ENCODE measurements around the gene DDN.
A peak's percentile ranks its signal among the peaks of the same experiment; 100 is the strongest.

Gene DDN

DNA sequence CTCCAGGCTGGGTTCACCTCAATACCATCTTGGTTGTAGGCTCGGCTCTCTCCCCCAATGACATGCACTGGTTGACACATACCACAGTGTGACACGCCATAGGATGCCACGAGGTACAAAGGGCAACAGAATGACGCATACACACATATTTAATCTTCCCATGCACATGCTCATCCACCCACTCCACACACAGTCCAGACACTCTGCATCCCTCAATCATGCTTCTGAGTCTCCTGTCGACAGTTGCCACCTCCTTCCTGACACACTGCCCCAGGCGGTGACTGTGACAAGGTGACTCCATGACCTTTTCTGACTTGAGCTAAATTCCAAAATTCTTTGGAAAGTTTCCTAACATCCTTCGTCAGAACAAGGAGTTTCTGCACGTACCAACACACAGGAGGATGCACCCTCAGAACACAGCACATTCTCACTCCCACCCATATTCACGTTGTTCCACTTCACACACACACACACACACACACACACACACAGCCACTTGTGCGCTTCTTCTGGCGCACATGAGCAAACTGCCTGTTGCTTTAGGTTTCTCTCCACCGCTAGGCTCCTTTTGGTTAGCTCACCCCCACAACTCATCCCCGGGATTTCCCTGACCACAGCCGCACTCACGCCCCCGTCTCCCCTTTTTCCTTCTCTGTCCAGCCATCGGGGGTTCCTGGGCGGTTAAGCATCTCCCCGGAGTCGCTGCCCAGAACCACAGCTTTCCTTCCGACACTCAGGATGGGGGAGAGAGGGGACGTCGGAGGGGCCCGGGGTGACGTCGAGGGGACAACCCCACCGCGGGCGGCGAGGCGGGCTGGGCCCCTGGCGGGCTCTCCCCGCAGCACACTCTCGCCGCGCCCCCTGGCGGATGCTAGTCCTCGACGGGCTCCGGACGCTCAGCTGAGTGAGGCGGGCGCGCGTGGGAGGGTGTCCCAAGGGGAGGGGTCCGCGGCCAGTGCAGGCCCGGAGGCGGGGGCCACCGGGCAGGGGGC lies 21.6 kb downstream of the DDN start:
- Histone ChIP-seq H3K4me3 (ENCODE audit: low read length) (no peak overlapping the region), H3K27ac (ENCODE audit: low read depth, low read length) (no peak overlapping the region), H2BK5ac (ENCODE audit: low read length) (no peak overlapping the region), H3K36me3 (ENCODE audit: control insufficient read depth, insufficient read depth, low read length) (no peaks in the 10 kb centered on the region), H3K9ac (ENCODE audit: low read length) (no peak overlapping the region), H3K4me2 (ENCODE audit: low read length) (no peak overlapping the region), H4K5ac (ENCODE audit: low read length) (no peak overlapping the region), H3K4ac (ENCODE audit: low read depth, low read length) (no peak overlapping the region), H3K18ac (ENCODE audit: low read length) (no peak overlapping the region), H2AK5ac (ENCODE audit: low read length) (no peak overlapping the region), H3K4me1 (ENCODE audit: control insufficient read depth, low read depth, low read length) (no peaks in the 10 kb centered on the region), H2BK15ac (replicated peaks; ENCODE audit: low read depth) (no peak overlapping the region), H3K27me3 (ENCODE audit: insufficient read depth, low read length, poor library complexity) (peaks cover 79% of the 10 kb centered on the region), H3K23ac (ENCODE audit: low read length) (no peak overlapping the region), H3K79me2 (ENCODE audit: control insufficient read depth, insufficient read depth, low read length) (no peaks in the 10 kb centered on the region), H3K56ac (ENCODE audit: low read length) (no peak overlapping the region), H4K8ac (ENCODE audit: low read depth, low read length) (no peak overlapping the region), H2BK120ac (ENCODE audit: low read depth, low read length) (no peak overlapping the region), H3K79me1 (ENCODE audit: low read length) (no peaks in the 10 kb centered on the region)
- DNase-seq = no peak
- no CpG with 5 or more reads among the region's 50 CpGs for WGBS (ENCODE audit: extremely low coverage, insufficient coverage, low lambda C conversion rate)

DNA sequence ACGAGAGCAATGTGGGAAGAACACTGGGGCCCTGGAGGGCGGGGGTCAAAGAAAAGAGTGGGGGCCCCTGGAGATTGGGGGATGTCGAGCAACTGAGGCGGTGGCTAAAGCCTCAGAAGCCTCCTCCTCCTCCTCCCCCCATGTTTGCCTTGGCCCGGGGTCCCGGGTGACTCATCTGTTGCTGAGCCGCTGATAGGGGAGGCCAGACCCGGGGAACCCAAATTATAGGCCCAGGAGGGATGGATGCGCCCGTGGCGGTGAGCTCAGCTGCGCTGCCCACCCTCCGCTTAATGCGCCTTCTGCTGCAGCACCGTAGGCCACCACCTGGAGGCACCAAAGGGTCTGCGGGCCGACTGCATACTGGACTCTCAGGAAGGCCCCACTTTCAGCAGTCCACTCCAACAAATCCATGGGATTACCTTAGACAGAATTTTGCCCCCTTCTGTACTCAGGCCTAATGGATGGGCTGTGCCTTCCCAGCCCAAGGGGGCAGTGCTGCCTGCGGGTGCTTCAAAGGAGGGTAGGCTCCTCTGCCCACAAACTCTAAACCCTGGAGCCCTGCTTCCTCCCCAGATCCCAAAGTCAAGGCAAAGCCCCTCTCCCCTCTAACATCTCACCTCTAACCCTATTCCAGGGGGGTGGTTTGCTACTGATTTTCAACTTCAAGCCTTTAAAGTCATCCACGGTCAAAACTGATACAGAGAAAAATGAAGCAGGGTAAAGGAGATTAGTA lies 25.1 kb downstream of the DDN start:
- DNase-seq = no peak
- peaks cover 73% of the 10 kb centered on the region for H3K27me3 ChIP-seq (ENCODE audit: insufficient read depth, low read length, poor library complexity)
- H3K36me3 ChIP-seq (ENCODE audit: control insufficient read depth, insufficient read depth, low read length) = no peaks in the 10 kb centered on the region

DNA sequence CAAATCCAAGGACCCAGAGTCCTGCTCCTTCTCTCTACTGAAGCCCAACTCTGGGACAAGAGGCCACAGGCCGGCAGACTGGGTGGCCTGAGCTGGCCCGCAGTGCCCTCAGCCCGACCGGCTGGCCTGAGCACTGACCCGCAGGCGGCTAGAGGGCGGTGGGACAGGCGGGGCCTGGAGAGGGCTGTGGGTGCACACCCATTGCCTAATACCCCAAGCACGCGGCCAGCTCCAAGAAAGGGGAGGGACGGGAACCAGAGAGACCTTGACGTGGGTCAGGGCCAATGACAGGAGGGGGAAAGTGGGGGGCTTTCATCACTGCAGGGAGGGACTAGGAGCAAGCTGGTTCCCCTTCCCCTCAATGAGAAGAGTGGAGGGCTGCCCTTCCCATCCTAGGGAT lies 25.6 kb downstream of the DDN start:
- no peak for DNase-seq
- H3K27ac ChIP-seq (ENCODE audit: low read depth, low read length) = no peak overlapping the region

More for the DNA sequence above, 25.1 kb downstream of the DDN start:
- no CpG with 5 or more reads among the region's 19 CpGs for WGBS (ENCODE audit: extremely low coverage, insufficient coverage, low lambda C conversion rate)
- H2BK120ac ChIP-seq (ENCODE audit: low read depth, low read length) = no peak overlapping the region
- H4K5ac ChIP-seq (ENCODE audit: low read length) = no peak overlapping the region
- no peak overlapping the region for H3K18ac ChIP-seq (ENCODE audit: low read length)
- no peak overlapping the region for H3K4me3 ChIP-seq (ENCODE audit: low read length)
- no peak overlapping the region for H3K27ac ChIP-seq (ENCODE audit: low read depth, low read length)
- H3K23ac ChIP-seq (ENCODE audit: low read length) = no peak overlapping the region
- H3K4me1 ChIP-seq (ENCODE audit: control insufficient read depth, low read depth, low read length) = no peaks in the 10 kb centered on the region
- no peak overlapping the region for H3K4ac ChIP-seq (ENCODE audit: low read depth, low read length)
- no peaks in the 10 kb centered on the region for H3K79me1 ChIP-seq (ENCODE audit: low read length)
- H2BK5ac ChIP-seq (ENCODE audit: low read length) = no peak overlapping the region
- H3K4me2 ChIP-seq (ENCODE audit: low read length) = no peak overlapping the region
- H4K8ac ChIP-seq (ENCODE audit: low read depth, low read length) = no peak overlapping the region
- no peak overlapping the region for H3K9ac ChIP-seq (ENCODE audit: low read length)
- H3K79me2 ChIP-seq (ENCODE audit: control insufficient read depth, insufficient read depth, low read length) = no peaks in the 10 kb centered on the region
- no peak overlapping the region for H2BK15ac ChIP-seq (replicated peaks; ENCODE audit: low read depth)
- no peak overlapping the region for H3K56ac ChIP-seq (ENCODE audit: low read length)
- no peak overlapping the region for H2AK5ac ChIP-seq (ENCODE audit: low read length)

DNA sequence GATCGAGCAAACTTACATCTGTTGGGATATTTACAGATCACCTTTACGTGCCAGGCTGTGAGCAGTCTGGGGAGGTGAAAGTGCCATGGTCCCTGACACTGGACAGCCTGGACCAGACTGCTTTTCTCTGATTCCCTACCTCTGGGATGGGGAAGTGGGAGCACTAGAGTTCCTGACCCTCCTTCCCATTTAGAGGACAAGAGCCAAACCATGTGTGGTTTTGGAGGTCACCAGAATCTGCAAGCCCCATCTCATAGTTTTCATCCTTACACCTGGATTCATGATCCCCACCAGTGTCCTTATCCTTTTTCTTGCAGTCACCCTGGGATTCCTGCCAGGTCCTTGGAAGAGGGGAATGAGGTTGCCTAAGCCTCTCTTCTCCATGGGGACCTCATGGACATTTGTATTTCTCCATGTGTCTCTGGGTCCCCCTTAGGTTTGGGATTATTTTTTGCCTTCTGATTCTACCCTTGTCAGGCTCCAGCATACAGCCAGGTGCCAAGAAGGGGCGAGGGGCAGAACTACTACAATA lies 26.2 kb downstream of the DDN start:
- no peak overlapping the region for H3K56ac ChIP-seq (ENCODE audit: low read length)
- no peaks in the 10 kb centered on the region for H3K79me1 ChIP-seq (ENCODE audit: low read length)
- no CpG with 5 or more reads among the region's 3 CpGs for WGBS (ENCODE audit: extremely low coverage, insufficient coverage, low lambda C conversion rate)
- H3K23ac ChIP-seq (ENCODE audit: low read length) = no peak overlapping the region
- no peak for DNase-seq
- no peak overlapping the region for H4K8ac ChIP-seq (ENCODE audit: low read depth, low read length)
- H3K4me2 ChIP-seq (ENCODE audit: low read length) = no peak overlapping the region
- no peak overlapping the region for H3K27ac ChIP-seq (ENCODE audit: low read depth, low read length)
- H3K9ac ChIP-seq (ENCODE audit: low read length) = no peak overlapping the region
- H3K27me3 ChIP-seq (ENCODE audit: insufficient read depth, low read length, poor library complexity) = peaks cover 67% of the 10 kb centered on the region
- H3K36me3 ChIP-seq (ENCODE audit: control insufficient read depth, insufficient read depth, low read length) = no peaks in the 10 kb centered on the region
- no peak overlapping the region for H4K5ac ChIP-seq (ENCODE audit: low read length)
- H2BK120ac ChIP-seq (ENCODE audit: low read depth, low read length) = no peak overlapping the region
- H3K4me1 ChIP-seq (ENCODE audit: control insufficient read depth, low read depth, low read length) = no peaks in the 10 kb centered on the region
- no peaks in the 10 kb centered on the region for H3K79me2 ChIP-seq (ENCODE audit: control insufficient read depth, insufficient read depth, low read length)
- no peak overlapping the region for H2BK5ac ChIP-seq (ENCODE audit: low read length)
- no peak overlapping the region for H3K18ac ChIP-seq (ENCODE audit: low read length)
- H3K4me3 ChIP-seq (ENCODE audit: low read length) = no peak overlapping the region
- H2BK15ac ChIP-seq (replicated peaks; ENCODE audit: low read depth) = no peak overlapping the region
- H2AK5ac ChIP-seq (ENCODE audit: low read length) = no peak overlapping the region
- H3K4ac ChIP-seq (ENCODE audit: low read depth, low read length) = no peak overlapping the region

More for the DNA sequence above, 25.6 kb downstream of the DDN start:
- Histone ChIP-seq H4K5ac (ENCODE audit: low read length) (no peak overlapping the region), H3K56ac (ENCODE audit: low read length) (no peak overlapping the region), H3K4me3 (ENCODE audit: low read length) (no peak overlapping the region), H4K8ac (ENCODE audit: low read depth, low read length) (no peak overlapping the region), H3K36me3 (ENCODE audit: control insufficient read depth, insufficient read depth, low read length) (no peaks in the 10 kb centered on the region), H3K79me1 (ENCODE audit: low read length) (no peaks in the 10 kb centered on the region), H3K79me2 (ENCODE audit: control insufficient read depth, insufficient read depth, low read length) (no peaks in the 10 kb centered on the region), H2AK5ac (ENCODE audit: low read length) (no peak overlapping the region), H3K4me2 (ENCODE audit: low read length) (no peak overlapping the region), H3K27me3 (ENCODE audit: insufficient read depth, low read length, poor library complexity) (peaks cover 71% of the 10 kb centered on the region), H3K18ac (ENCODE audit: low read length) (no peak overlapping the region), H3K4ac (ENCODE audit: low read depth, low read length) (no peak overlapping the region), H2BK120ac (ENCODE audit: low read depth, low read length) (no peak overlapping the region), H2BK15ac (replicated peaks; ENCODE audit: low read depth) (no peak overlapping the region), H3K23ac (ENCODE audit: low read length) (no peak overlapping the region), H3K9ac (ENCODE audit: low read length) (no peak overlapping the region), H2BK5ac (ENCODE audit: low read length) (no peak overlapping the region), H3K4me1 (ENCODE audit: control insufficient read depth, low read depth, low read length) (no peaks in the 10 kb centered on the region)
- no CpG with 5 or more reads among the region's 12 CpGs for WGBS (ENCODE audit: extremely low coverage, insufficient coverage, low lambda C conversion rate)

DNA sequence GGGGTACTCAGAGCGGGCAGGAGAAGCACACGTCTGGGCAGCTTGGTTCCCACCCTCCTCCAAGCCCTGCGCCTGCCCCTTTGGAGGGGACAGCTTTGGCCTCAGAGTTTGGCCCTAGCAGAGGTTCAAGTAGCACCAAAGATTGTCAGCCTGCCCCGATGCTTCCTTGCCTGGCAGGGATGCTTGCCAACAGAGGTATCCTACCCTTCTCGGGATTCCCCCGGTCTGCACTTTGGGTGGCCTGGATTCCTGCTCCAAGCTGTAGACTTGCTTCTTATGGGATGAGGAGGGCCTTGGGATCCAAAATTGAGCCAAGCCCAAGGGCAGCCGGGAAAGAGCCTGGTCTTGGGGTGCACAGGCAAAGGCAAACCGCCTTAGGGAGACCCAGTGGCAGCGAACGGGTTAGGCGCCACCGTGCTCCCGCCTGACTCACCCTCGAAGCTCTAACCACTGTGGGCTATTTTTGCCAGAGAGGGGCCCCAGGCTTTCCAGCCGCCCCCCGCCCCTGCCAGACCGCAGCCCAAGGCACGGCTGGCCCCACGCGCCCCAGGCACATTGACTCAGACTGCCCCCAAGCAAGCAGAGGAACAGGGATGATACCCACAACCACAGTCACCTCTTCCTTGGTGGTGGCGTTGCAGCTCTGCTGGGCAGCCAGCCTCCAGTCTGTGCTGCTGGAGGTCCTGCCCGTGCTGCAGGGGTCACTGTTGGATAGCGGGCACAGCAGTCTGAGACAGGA lies 26.8 kb downstream of the DDN start:
- Histone ChIP-seq H3K56ac (ENCODE audit: low read length) (no peak overlapping the region), H4K8ac (ENCODE audit: low read depth, low read length) (no peak overlapping the region), H3K79me1 (ENCODE audit: low read length) (no peaks in the 10 kb centered on the region), H3K4ac (ENCODE audit: low read depth, low read length) (no peak overlapping the region), H4K5ac (ENCODE audit: low read length) (no peak overlapping the region), H2BK15ac (replicated peaks; ENCODE audit: low read depth) (no peak overlapping the region), H3K18ac (ENCODE audit: low read length) (no peak overlapping the region), H3K79me2 (ENCODE audit: control insufficient read depth, insufficient read depth, low read length) (no peaks in the 10 kb centered on the region), H3K4me3 (ENCODE audit: low read length) (no peak overlapping the region), H3K27ac (ENCODE audit: low read depth, low read length) (no peak overlapping the region), H2BK5ac (ENCODE audit: low read length) (no peak overlapping the region), H3K4me2 (ENCODE audit: low read length) (no peak overlapping the region), H3K36me3 (ENCODE audit: control insufficient read depth, insufficient read depth, low read length) (no peaks in the 10 kb centered on the region), H3K9ac (ENCODE audit: low read length) (no peak overlapping the region), H3K27me3 (ENCODE audit: insufficient read depth, low read length, poor library complexity) (peaks cover 62% of the 10 kb centered on the region), H2BK120ac (ENCODE audit: low read depth, low read length) (no peak overlapping the region), H3K4me1 (ENCODE audit: control insufficient read depth, low read depth, low read length) (no peaks in the 10 kb centered on the region), H3K23ac (ENCODE audit: low read length) (peak overlapping the region; percentile 29), H2AK5ac (ENCODE audit: low read length) (no peak overlapping the region)
- DNase-seq = no peak
- no CpG with 5 or more reads among the region's 23 CpGs for WGBS (ENCODE audit: extremely low coverage, insufficient coverage, low lambda C conversion rate)
